Activated CD4-positive, alpha-beta T cell treated with anti-CD3 and anti-CD28 coated beads, Interleukin-2, amount 50 U/mL, for 48 hours (primary cell): Measurements from ENCODE around the gene BDNF.
"Not testable (repeated sequence)": the region's sequence is repeated elsewhere in the genome, so short reads cannot be mapped to it uniquely, and the experiment has no call there.

Experiments used
- DNase-seq, 2 experiments: peaks; one replicate each; pipeline ENCODE4 v3.0.0-alpha.2; 2020

Gene BDNF

DNA sequence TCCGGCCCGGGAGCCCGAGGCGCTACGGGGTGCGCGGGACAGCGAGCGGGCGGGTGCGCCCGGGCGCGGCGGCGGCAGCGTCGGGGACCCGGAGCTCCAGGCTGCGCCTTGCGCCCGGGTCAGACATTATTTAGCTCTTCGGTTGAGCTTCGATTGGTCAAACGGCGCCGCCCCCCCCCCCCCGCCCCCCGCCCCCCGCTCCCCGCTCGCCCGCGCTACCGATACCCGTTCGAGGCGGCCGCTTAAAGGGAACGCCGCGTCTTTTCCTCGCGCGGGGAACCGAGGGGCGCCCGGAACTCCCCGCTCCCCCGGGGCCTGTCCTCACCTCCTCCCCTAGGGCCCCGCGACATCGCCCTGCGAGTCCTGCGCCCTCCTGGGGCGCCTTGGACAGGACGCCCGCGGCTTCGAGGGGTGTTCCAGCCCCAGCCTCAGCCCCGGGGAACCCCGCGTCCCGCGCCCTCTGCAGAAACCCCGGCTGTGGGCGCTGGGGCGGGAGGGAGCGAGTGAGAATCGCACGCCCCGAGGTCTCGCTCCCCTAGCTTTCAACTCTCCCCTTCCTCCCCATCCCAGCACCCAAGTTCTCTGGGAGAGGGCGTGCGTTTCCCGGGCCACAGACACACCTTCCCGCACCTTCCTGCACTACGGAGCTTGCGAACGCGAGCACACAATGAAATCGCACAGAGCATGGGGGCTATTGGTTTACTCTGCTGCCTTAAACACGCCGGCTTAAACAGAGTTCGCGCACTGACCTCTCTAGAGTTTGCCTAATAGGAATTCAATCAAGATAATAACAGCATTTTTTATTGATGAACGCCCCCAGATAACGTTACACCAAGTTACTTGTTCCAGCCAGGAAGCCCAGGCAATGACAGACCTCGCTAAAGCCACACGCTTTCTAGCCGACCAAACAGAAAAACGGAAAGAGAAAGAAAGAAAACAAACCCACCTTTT, at the start of gene BDNF:
BDNF (minus strand) TSS at position 105 of the 951 bp plus-strand sequence. CDS start 41,891 bp downstream, outside the sequence.
- DNase-seq: peak in 1 of 2 experiments; percentile 14

DNA sequence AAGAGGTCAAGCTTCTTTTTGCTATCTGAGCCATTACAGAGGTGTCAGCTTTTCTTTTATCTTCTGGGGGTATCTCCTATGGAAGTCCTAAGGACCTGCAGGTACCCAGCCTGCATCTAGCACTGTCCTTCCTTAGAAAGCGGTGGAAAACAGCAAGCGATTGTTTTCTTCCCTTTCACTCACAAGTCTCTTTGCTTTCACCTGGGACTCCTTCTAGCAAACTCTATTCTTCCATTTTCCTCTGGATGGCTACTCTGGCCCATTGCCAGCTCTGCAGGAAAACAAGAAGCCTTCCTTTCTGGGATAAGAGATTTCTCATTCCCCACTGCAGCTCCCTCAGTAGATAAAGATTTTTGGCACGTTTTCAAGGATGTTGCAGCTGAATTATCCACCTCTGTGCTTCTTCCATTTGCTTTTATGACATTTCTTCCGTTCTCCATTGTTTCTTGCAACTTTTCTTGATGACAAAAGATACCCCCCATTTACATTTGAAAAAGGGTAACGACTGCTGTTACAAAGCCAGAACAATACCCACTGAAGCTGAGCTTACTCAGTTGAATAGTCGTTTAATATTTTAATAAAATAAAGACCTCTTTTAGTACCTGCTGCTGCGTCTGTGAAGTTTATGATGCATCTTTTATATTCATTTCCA, 40.2 kb upstream of the BDNF start:
- no peak for DNase-seq

GRCh38 chr11:27735281-27735680, 35.0 kb upstream of the BDNF start:
- no peak for DNase-seq

DNA sequence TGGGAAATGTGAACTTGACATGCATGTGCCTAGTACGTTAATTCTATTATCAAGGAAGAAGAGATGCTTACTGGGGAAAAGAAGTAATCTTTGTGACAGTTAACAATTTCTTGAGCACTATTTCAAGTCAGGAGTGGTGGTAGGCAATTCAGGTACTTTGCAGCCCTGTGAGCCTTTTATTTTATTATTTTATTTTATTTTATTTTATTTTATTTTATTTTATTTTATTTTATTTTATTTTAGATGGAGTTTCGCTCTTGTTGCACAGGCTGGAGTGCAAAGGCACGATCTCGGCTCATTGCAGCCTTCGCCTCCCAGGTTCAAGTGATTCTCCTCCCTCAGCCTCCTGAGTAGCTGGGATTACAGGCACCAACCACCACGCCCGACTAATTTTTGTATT, 31.5 kb upstream of the BDNF start:
- DNase-seq: not testable (repeated sequence)

DNA sequence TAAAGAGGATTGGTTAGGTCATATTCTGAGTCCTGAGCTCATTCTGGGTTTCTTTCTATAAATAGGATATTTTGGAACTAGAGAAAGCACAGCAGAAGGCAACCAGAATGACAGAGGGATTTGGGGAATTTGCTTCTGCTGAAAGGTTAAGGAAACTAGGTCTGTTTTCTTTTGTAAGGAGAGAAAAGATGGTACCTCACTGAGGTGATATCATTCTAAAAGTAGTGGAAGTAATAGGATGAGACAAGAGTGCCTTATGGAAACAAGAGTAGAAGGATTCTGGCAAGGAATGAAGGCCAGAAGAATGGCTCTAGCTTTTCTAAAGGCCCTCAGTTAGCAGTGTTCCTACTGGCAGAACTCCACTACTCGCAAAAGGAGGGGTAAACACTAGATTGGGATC, 26.7 kb upstream of the BDNF start:
- no peak for DNase-seq

DNA sequence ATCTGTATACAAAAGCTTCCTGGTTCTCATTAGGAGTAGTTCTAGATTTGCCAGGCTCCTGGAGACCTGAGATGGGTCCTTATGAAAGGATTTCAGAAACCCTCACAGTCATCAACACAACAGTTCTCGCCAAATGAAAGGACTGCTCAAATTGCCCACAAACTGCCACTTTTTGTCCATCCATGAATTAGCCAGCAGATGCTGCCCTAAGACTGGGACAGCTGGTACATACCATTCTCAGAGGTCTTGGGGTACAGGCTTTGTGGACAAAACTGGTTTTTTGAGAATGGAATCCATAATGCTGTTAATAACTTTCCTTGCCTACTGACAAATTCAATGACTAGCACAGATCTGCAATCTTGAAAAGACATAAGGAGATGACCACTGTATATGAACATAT, 23.4 kb upstream of the BDNF start:
- no peak for DNase-seq

DNA sequence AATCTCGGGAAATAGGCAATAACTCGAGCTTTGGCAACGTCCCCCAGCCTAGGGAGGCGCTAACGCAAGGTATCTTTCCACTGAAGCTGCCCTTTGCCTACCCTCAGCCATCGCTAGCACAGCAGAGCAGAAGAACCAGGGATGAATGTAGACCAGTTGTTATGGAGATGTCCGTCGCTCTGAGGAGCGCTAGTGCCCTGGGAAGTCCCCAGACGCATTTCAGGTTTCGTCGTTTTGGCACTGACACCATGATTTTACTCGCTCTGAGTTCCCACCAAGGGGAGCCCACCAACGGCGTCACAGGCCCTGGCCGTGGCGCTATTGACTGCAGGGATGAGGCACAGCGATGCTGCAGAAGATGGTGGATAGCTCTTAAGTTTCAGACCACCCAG, 22.7 kb upstream of the BDNF start:
- DNase-seq: no peak

GRCh38 chr11:27722117-27722952, 22.1 kb upstream of the BDNF start:
- peak in 1 of 2 experiments; percentile 19 for DNase-seq

- no peak for DNase-seq
Measured at GRCh38 chr11:27721264-27722116, 21.2 kb upstream of the BDNF start.

DNA sequence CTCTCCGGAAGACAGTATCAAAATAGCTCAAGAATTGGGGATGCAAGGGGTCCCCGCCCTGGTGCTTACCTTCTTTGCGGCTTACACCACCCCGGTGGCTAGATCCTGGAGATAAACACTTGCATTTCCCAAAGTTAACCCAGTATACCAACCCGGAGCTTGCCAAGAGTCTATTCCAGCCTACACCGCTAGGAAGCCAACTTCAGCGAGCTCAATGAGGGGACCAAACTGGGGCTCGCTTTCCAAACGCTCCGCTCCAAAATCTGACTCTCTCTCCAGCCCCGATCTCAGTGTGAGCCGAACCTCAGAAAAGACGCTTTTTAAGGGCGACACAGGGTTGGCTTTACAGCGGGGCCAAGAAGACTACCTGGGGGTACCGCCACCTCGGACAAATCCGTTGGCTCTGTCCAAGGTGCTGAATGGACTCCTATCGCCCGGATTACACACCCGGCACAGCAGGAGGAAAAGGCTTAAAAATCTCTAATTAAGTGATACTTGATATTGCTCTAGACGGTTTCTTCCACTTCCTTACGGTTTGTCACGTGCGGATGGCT, 20.1 kb upstream of the BDNF start:
- peak in 1 of 2 experiments; percentile 26 for DNase-seq

DNA sequence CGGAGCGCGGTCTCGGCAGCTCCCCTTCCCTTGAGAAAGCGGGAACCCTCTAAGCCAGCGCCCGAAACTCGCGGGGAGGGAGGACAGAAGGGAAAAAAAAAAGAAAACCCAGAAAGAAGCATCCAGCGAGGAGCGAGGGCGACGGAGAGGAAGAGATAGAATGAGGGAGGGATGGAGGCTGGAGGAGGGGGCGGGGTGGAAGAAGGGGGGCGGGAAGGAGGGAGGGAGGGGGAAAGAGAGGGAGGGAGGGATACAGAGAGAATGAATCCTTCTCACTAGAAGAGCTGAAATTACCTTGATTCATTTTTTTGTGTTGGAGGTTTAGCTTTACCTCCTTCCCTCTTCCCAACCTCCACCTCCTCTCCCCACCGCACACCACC, 19.3 kb upstream of the BDNF start:
- no peak for DNase-seq

DNA sequence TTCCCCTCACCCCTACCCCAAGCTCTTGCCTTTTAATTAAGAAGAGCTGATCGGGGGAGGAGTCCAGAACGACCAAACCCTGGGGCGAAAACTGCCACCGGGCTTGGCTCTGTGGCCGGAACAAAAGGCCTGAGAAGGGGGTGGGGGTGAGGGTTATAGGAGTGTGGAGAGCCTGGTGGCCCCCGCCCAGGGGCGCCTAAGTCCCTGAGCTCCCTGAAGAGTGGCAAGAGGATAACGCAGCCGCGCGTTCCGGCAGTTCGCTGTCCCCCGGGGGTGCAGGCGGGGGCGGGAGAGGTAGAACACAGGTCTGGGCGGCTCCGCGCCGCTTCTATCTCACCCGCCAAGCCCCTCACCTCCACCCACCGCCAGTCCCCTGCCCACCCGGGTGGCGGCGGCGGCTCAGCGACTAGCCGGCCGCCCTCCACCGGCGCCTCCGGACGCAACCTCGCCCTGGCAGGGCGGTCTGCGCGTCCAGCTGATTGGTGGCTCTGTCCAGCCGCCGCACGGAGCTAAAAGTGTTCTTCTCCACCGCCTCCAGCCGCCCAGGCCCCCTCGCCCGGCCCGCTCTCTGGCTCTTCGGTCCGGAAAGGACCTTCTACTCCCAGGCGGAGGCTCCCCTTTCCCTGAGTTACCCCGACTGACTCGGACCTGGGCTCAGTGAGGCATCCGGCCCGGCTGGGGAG, 18.7 kb upstream of the BDNF start:
- DNase-seq: no peak

DNA sequence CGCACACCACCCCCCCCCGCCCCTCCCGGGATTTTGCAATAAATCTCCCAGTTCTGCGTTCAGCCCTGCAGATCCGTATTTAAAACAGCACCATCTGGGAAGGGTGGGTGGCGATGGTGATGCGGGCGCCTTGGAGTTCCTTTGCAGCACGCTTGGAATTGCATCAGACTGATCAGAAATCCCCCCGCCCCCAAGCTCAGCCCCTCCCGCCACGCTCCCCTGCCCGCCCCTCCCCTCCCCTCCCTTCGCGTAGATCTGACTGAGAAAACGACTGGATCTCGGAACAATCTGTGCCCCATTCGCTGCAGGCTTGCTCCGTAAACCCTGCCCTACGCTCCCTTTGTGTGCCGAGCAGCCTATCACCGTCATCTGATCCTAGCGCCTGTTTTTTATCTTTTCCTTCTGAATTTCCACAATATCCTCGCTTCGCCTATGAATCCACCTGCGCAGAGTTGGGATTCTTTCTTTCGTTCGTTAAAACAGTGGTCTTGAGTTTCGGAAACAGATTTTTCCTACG, 18.1 kb upstream of the BDNF start:
- no peak for DNase-seq

GRCh38 chr11:27717801-27718229, 17.6 kb upstream of the BDNF start:
- DNase-seq: no peak

GRCh38 chr11:27717377-27717776, 17.1 kb upstream of the BDNF start:
- no peak for DNase-seq

DNA sequence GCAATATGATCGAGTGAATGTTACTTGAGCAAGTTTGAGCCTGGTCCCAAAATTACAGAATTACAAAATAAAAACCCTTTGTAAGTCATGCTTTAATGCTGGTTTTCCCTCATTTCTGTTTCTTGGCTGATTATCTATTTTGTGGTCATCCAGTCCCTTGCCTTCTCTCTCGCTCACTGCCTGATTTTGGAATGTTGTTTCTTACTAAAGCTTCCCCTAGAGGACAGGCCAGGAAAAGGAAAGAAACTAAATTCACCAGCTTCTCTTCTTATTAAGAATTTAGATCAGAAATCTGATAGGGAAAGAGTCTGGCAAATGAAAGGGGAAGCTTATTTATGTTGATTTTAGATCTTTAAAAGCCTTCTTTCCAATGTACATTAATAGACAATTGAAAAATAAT, 16.6 kb upstream of the BDNF start:
- no peak for DNase-seq

GRCh38 chr11:27716216-27716615, 16.0 kb upstream of the BDNF start:
- no peak for DNase-seq

DNA sequence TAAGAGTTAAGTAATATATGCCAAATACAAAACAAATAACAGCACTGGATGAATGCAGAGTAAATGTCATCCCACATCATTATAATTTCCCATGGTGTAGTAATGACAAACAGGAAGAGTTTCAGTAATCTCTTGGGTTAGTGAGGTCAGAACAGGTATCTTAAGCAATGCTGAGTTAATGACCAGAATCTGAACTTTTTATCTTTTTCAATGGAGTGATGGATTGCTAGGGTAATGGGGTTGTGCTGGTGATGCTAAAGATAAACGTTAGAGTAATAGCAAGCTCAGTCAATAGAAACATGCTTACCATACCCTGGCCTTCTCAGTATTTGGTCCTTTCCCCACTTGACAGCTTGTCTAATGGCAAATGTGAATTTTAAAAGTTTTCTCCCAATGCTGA, 11.5 kb upstream of the BDNF start:
- DNase-seq: no peak

- DNase-seq: no peak
Measured at GRCh38 chr11:27710536-27710935, 10.3 kb upstream of the BDNF start.

DNA sequence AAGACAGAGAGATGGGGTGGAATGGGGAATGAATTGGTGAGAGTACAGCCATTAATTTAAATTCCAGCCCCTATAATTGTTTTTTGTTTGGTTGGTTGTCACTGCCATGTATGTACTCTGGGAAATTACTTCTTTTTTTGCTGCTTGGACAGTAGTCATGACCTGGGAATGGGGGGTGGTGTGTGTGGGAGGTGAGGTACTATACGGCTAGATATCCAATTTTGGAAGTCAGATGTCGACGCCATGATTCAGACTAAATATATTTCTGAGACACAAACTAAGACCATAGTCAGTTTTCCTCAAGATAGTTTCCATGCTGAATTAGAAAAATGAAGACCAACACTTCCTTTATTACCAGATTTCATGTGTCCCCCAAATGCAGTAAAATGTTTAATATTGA, 7.4 kb upstream of the BDNF start:
- no peak for DNase-seq
